H9 (cell line): ENCODE data around the gene CXCL1. TPM values are rescaled to one million over a fixed set of nuclear protein-coding genes. Genes with fewer than 3 reads are reported as not detected.

ENCODE experiments used
- DNase-seq: peaks from one replicate; pipeline ENCODE4 v3.0.0-alpha.2; 2017
- H2AFZ ChIP-seq: one replicate; pipeline ENCODE4 v1.6.1; 2013; ENCODE audit warnings: mild to moderate bottlenecking, low read length, control low read depth, moderate library complexity
- H2AK5ac ChIP-seq: 2 replicates; pipeline ENCODE4 v1.6.1; 2013; ENCODE audit warnings: low read length, control low read depth, mixed read lengths; ENCODE audit not compliant: insufficient read length
- H2BK120ac ChIP-seq: one replicate; pipeline ENCODE4 v1.6.1; 2013; ENCODE audit warnings: low read depth, mild to moderate bottlenecking, low read length, control low read depth, inconsistent platforms; ENCODE audit not compliant: poor library complexity, severe bottlenecking
- H2BK12ac ChIP-seq: 2 replicates; pipeline ENCODE4 v1.6.1; 2013; ENCODE audit warnings: low read length, control low read depth, mixed read lengths, low read depth; ENCODE audit not compliant: insufficient read length
- H2BK15ac ChIP-seq: 2 replicates; pipeline ENCODE4 v1.6.1; 2013; ENCODE audit warnings: low read depth, low read length, control low read depth
- H2BK20ac ChIP-seq: one replicate; pipeline ENCODE4 v1.6.1; 2013; ENCODE audit warnings: low read depth, mild to moderate bottlenecking, low read length, control low read depth, inconsistent platforms; ENCODE audit not compliant: poor library complexity, severe bottlenecking
- H2BK5ac ChIP-seq: 2 replicates; pipeline ENCODE4 v1.6.1; 2013; ENCODE audit warnings: low read length, control low read depth, mixed read lengths; ENCODE audit not compliant: insufficient read length
- H3K14ac ChIP-seq: 2 replicates; pipeline ENCODE4 v1.6.1; 2013; ENCODE audit warnings: low read length, control low read depth; ENCODE audit not compliant: insufficient read depth
- H3K18ac ChIP-seq: 2 replicates; pipeline ENCODE4 v1.6.1; 2013; ENCODE audit warnings: low read depth, mild to moderate bottlenecking, mixed read lengths, low read length, control low read depth; ENCODE audit not compliant: insufficient read length
- H3K23ac ChIP-seq: 2 replicates; pipeline ENCODE4 v1.6.1; 2013; ENCODE audit warnings: low read length, control low read depth, mixed read lengths, low read depth; ENCODE audit not compliant: insufficient read length
- H3K23me2 ChIP-seq: 2 replicates; pipeline ENCODE4 v1.6.1; 2013; ENCODE audit warnings: low read depth, mild to moderate bottlenecking, mixed read lengths, low read length, control low read depth; ENCODE audit not compliant: insufficient read length, poor library complexity, severe bottlenecking
- H3K27ac ChIP-seq: 2 replicates; pipeline ENCODE4 v1.5.1; 2013; ENCODE audit warnings: low read length, control low read depth, mixed read lengths, low read depth; ENCODE audit not compliant: insufficient read length
- H3K27me3 ChIP-seq: 2 replicates; pipeline ENCODE4 v1.6.1; 2013; ENCODE audit warnings: low read length, control low read depth, inconsistent platforms; ENCODE audit not compliant: insufficient read depth
- H3K4ac ChIP-seq: 2 replicates; pipeline ENCODE4 v1.6.1; 2013; ENCODE audit warnings: low read depth, mild to moderate bottlenecking, control low read depth, inconsistent platforms, low read length, moderate library complexity
- H3K4me1 ChIP-seq: 2 replicates; pipeline ENCODE4 v1.6.1; 2013; ENCODE audit warnings: low read length, control low read depth, inconsistent platforms; ENCODE audit not compliant: insufficient read depth
- H3K4me2 ChIP-seq: 2 replicates; pipeline ENCODE4 v1.6.1; 2013; ENCODE audit warnings: low read length, control low read depth, mixed read lengths; ENCODE audit not compliant: insufficient read length, insufficient read depth
- H3K56ac ChIP-seq: 2 replicates; pipeline ENCODE4 v1.6.1; 2013; ENCODE audit warnings: low read depth, mild to moderate bottlenecking, mixed read lengths, low read length, control low read depth; ENCODE audit not compliant: insufficient read length
- H3K79me1 ChIP-seq: 2 replicates; pipeline ENCODE4 v1.6.1; 2013; ENCODE audit warnings: low read depth, mild to moderate bottlenecking, moderate library complexity, low read length, control low read depth, inconsistent platforms; ENCODE audit not compliant: insufficient read depth, poor library complexity, severe bottlenecking
- H3K79me2 ChIP-seq: 2 replicates; pipeline ENCODE4 v1.6.1; 2013; ENCODE audit warnings: low read length, control low read depth, inconsistent platforms; ENCODE audit not compliant: insufficient read depth
- H3K9ac ChIP-seq: 2 replicates; pipeline ENCODE4 v1.6.1; 2013; ENCODE audit warnings: low read length, control low read depth, mixed read lengths; ENCODE audit not compliant: insufficient read length; ENCODE audit errors: extremely low read depth
- H3K9me3 ChIP-seq: one replicate; pipeline ENCODE4 v1.6.1; 2013; ENCODE audit warnings: low read depth, low read length, inconsistent platforms; ENCODE audit not compliant: control insufficient read depth
- H3T11ph ChIP-seq: one replicate; pipeline ENCODE4 v1.6.1; 2013; ENCODE audit warnings: mild to moderate bottlenecking, low read length, control low read depth, inconsistent platforms
- H4K20me1 ChIP-seq: one replicate; pipeline ENCODE4 v1.6.1; 2013; ENCODE audit not compliant: control insufficient read depth, insufficient read length, insufficient read depth
- H4K5ac ChIP-seq: 2 replicates; pipeline ENCODE4 v1.6.1; 2013; ENCODE audit warnings: low read depth, mild to moderate bottlenecking, mixed read lengths, low read length, control low read depth; ENCODE audit not compliant: insufficient read length
- H4K8ac ChIP-seq: replicated peaks from 2 replicates; pipeline ENCODE4 v1.6.1; 2013; ENCODE audit warnings: low read length, control low read depth, mixed read lengths, low read depth; ENCODE audit not compliant: insufficient read length
- H4K91ac ChIP-seq: 2 replicates; pipeline ENCODE4 v1.6.1; 2013; ENCODE audit warnings: low read depth, mild to moderate bottlenecking, moderate library complexity, mixed read lengths, low read length, control low read depth; ENCODE audit not compliant: insufficient read length
- H3K27ac Mint-ChIP-seq, 3 experiments: 2 replicates in 2 of 3; 3 replicates in 1 of 3; pipeline ENCODE4 v1.8.0; 2020 to 2021; ENCODE audit warnings: mixed read lengths in 3 of 3, mild to moderate bottlenecking in 1 of 3, moderate library complexity in 1 of 3
- H3K27me3 Mint-ChIP-seq: 2 replicates; pipeline ENCODE4 v1.8.0; 2021; ENCODE audit warnings: low read depth, mild to moderate bottlenecking, moderate library complexity, mixed read lengths
- H3K36me3 Mint-ChIP-seq, 3 experiments: 2 replicates in 2 of 3; 3 replicates in 1 of 3; pipeline ENCODE4 v1.8.0; 2020 to 2021; ENCODE audit warnings: low read depth in 3 of 3, mixed read lengths in 3 of 3; ENCODE audit not compliant: insufficient read depth in 1 of 3
- H3K4me1 Mint-ChIP-seq, 2 experiments: 2 replicates each; pipeline ENCODE4 v1.8.0; 2020; ENCODE audit warnings: mixed read lengths in 2 of 2
- H3K4me3 Mint-ChIP-seq, 2 experiments: 2 replicates in 1 of 2; 3 replicates in 1 of 2; pipeline ENCODE4 v1.8.0; 2020 to 2021; ENCODE audit warnings: mild to moderate bottlenecking in 2 of 2, mixed read lengths in 2 of 2, moderate library complexity in 1 of 2
- H3K9me3 Mint-ChIP-seq, 2 experiments: 2 replicates in 1 of 2; 3 replicates in 1 of 2; pipeline ENCODE4 v1.8.0; 2020; ENCODE audit warnings: mild to moderate bottlenecking in 2 of 2, mixed read lengths in 2 of 2, moderate library complexity in 1 of 2
- CTCF ChIP-seq: fragments of 200-600 bp; sonication (generic); conservative IDR thresholded peaks from 3 replicates; pipeline ENCODE4 v1.8.0; 2021; ENCODE audit warnings: antibody characterized with exemption, mild to moderate bottlenecking
- WGBS: extraction: QIAGEN DNeasy Blood & Tissue Kit; methylation state at CpG from one replicate; pipeline ENCODE4 v1.1.7; 2013; ENCODE audit warnings: missing lambda C conversion rate, low lambda C conversion rate, mixed read lengths; ENCODE audit not compliant: insufficient read length; ENCODE audit errors: extremely low coverage; 5-methylcytosine and 5-hydroxymethylcytosine counted together
- total RNA-seq: library from RNA; stranded (reverse); gene quantifications from 2 replicates; pipeline ENCODE4 v1.2.1, GENCODE V29; 2021

The CXCL1 gene
- total RNA-seq, 1 experiment from 2014 or later = 0.20 TPM

- H3K18ac ChIP-seq = no peak overlapping the region
- no peak overlapping the region for H3K4ac ChIP-seq
- H3K27ac ChIP-seq = no peak overlapping the region
- H3K56ac ChIP-seq = no peak overlapping the region
- H3K4me1 Mint-ChIP-seq = peaks cover 3 to 7% of the 10 kb centered on the region in 2 experiments; a peak in 2 of 4 replicates
- H3K36me3 Mint-ChIP-seq = no peaks in the 10 kb centered on the region
- no peak overlapping the region for H2BK15ac ChIP-seq
- no peaks in the 10 kb centered on the region for H3K79me2 ChIP-seq
- no peak overlapping the region for H3K4me2 ChIP-seq
- H4K20me1 ChIP-seq = no peaks in the 10 kb centered on the region
- no peak overlapping the region for H3T11ph ChIP-seq
- no peak overlapping the region for H4K5ac ChIP-seq
- H2BK12ac ChIP-seq = no peak overlapping the region
- no peaks in the 10 kb centered on the region for H3K79me1 ChIP-seq
- no peak overlapping the region for H4K8ac ChIP-seq
- no peaks in the 10 kb centered on the region for H3K27me3 Mint-ChIP-seq
- no peaks in the 10 kb centered on the region for H3K27me3 ChIP-seq
- no peaks in the 10 kb centered on the region; the same call in 1 of the 2 replicates for H3K4me1 ChIP-seq
- no peak overlapping the region for H3K4me3 Mint-ChIP-seq
- no peaks in the 10 kb centered on the region for H3K9me3 Mint-ChIP-seq
- no peak overlapping the region for H3K14ac ChIP-seq
- no peaks in the 10 kb centered on the region for H3K23me2 ChIP-seq
- H3K9me3 ChIP-seq = no peaks in the 10 kb centered on the region
- H2AK5ac ChIP-seq = no peak overlapping the region
- H3K23ac ChIP-seq = no peak overlapping the region
- no peak overlapping the region for H3K27ac Mint-ChIP-seq
- no peak for DNase-seq
- H3K9ac ChIP-seq = no peak overlapping the region
- H2BK5ac ChIP-seq = no peak overlapping the region
- no peak overlapping the region for H2BK120ac ChIP-seq
- no peak for TF ChIP-seq CTCF
- no CpG with 5 or more reads among the region's 5 CpGs for WGBS
- H2AFZ ChIP-seq = peak overlapping the region; percentile 70
- H4K91ac ChIP-seq = no peak overlapping the region
- no peak overlapping the region for H2BK20ac ChIP-seq
Observed at GRCh38 chr4:73901031-73901430, 31.8 kb downstream of the CXCL1 start.
